K562 (cell line): Measurements from ENCODE around the gene MRM3. TPM values are rescaled to one million over a fixed set of nuclear protein-coding genes. Genes with fewer than 3 reads are reported as not detected.

Experiments used
- ATAC-seq: fragments of 200-7000 bp; cut with Tn5 transposase; 3 replicates; pipeline ENCODE4 v1.9.1; 2020; ENCODE audit warnings: moderate library complexity
- BruUV-seq: library from RNA; stranded (reverse); fragments of 400-500 nt; replicated peaks from 2 replicates; lab custom pipeline; 2021; lab: Mats Ljungman, UMichigan
- CTCF ChIA-PET: fragments of 300-600 bp; formaldehyde crosslinking; extraction: SDS; loops from one replicate; lab custom pipeline; 2021; ENCODE audit warnings: low intra/inter-chr PET ratio; lab: Yijun Ruan, JAX
- POLR2A ChIA-PET: fragments of 300-600, 350-650 bp; sonication (Branson Sonifier 250); formaldehyde crosslinking; extraction: SDS; loops from one replicate; lab custom pipeline; 2021; ENCODE audit warnings: antibody characterized with exemption, inconsistent platforms; lab: Yijun Ruan, JAX
- DNase-seq, 4 experiments: peaks; one replicate each; pipeline versions ENCODE4 v3.0.0 to v3.0.0-alpha.2; 2011 to 2018; ENCODE audit warnings: low spot score in 3 of 4, mixed read lengths in 3 of 4; ENCODE audit errors: extremely low read depth in 1 of 4
- FAIRE-seq: peaks from 2 replicates; lab custom pipeline; 2011; peaks lifted over from hg19 to GRCh38; lab: Jason Lieb, UNC
- H2AFZ ChIP-seq: 2 replicates; pipeline ENCODE4 v1.6.0; 2011; ENCODE audit warnings: low read depth, low read length, control low read depth, inconsistent platforms
- H3K27ac ChIP-seq: fragments of 200-600 bp; 3 replicates; pipeline ENCODE4 v1.8.0; 2011; ENCODE audit warnings: low read depth, mild to moderate bottlenecking, control low read depth, inconsistent platforms, low read length, moderate library complexity, mixed read lengths; ENCODE audit errors: extremely low read depth
- H3K27me3 ChIP-seq, 2 experiments: fragments of 300-600 bp in 1 of 2; 2 replicates in 1 of 2; 3 replicates in 1 of 2; pipeline versions ENCODE4 v1.6.0 to v1.8.0; 2011; ENCODE audit warnings: inconsistent platforms in 2 of 2, low read length in 2 of 2, mild to moderate bottlenecking in 1 of 2, mixed read lengths in 1 of 2, moderate library complexity in 1 of 2; ENCODE audit not compliant: control insufficient read depth in 2 of 2, insufficient read depth in 2 of 2
- H3K36me3 ChIP-seq: fragments of 300-600 bp; 3 replicates; pipeline ENCODE4 v1.8.0; 2011; ENCODE audit warnings: mild to moderate bottlenecking, low read length, inconsistent platforms; ENCODE audit not compliant: control insufficient read depth, insufficient read depth
- H3K4me1 ChIP-seq, 2 experiments: fragments of 200-600 bp in 1 of 2; replicated peaks in 1 of 2; 2 replicates in 1 of 2; 3 replicates in 1 of 2; pipeline versions ENCODE4 v1.5.1 to v1.8.0; 2011; ENCODE audit warnings: inconsistent platforms in 2 of 2, low read length in 2 of 2, mild to moderate bottlenecking in 1 of 2, mixed read lengths in 1 of 2, moderate library complexity in 1 of 2; ENCODE audit not compliant: control insufficient read depth in 2 of 2, insufficient read depth in 2 of 2
- H3K4me2 ChIP-seq: 2 replicates; pipeline ENCODE4 v1.6.1; 2011; ENCODE audit warnings: low read length, control low read depth, inconsistent platforms, mixed read lengths; ENCODE audit not compliant: insufficient read depth
- H3K4me3 ChIP-seq: fragments of 200-600 bp; sonication (generic), shearing (Covaris generic); 2 replicates; pipeline ENCODE4 v1.5.1; 2016; ENCODE audit warnings: control low read depth, inconsistent platforms
- H3K79me2 ChIP-seq: fragments of 200-600 bp; 3 replicates; pipeline ENCODE4 v1.8.0; 2011; ENCODE audit warnings: low read length, inconsistent platforms; ENCODE audit not compliant: control insufficient read depth, insufficient read depth
- H3K9ac ChIP-seq, 2 experiments: 2 replicates each; pipeline versions ENCODE4 v1.6.0 to v1.6.1; 2011; ENCODE audit warnings: low read depth in 2 of 2, low read length in 2 of 2, control low read depth in 1 of 2, inconsistent platforms in 1 of 2, mild to moderate bottlenecking in 1 of 2, mixed read lengths in 1 of 2; ENCODE audit not compliant: insufficient read depth in 1 of 2
- H3K9me1 ChIP-seq: one replicate; pipeline ENCODE4 v1.6.0; 2011; ENCODE audit warnings: inconsistent platforms, mild to moderate bottlenecking, low read length, moderate library complexity; ENCODE audit not compliant: control insufficient read depth, insufficient read depth
- H3K9me3 ChIP-seq: replicated peaks from 2 replicates; pipeline ENCODE4 v1.5.1; 2011; ENCODE audit warnings: low read depth, low read length, inconsistent platforms; ENCODE audit not compliant: control insufficient read depth, insufficient read depth
- H4K20me1 ChIP-seq: replicated peaks from 2 replicates; pipeline ENCODE4 v1.6.1; 2011; ENCODE audit warnings: low read length, inconsistent platforms, mixed read lengths; ENCODE audit not compliant: control insufficient read depth, insufficient read depth
- HMGXB4 ChIP-seq: sonication (generic); formaldehyde crosslinking; IDR thresholded peaks from 2 replicates; pipeline ENCODE4 v1.8.1; 2023; ENCODE audit warnings: mild to moderate bottlenecking, missing genetic modification reagents
- MXI1 ChIP-seq: IDR thresholded peaks from 2 replicates; pipeline ENCODE4 v1.6.1; 2011; ENCODE audit warnings: low read depth, mild to moderate bottlenecking, improper control_type of control experiment, low read length
- RBFOX2 ChIP-seq: fragments of 200-400 bp; formaldehyde crosslinking; IDR thresholded peaks from 2 replicates; pipeline ENCODE4 v1.6.1; 2017; ENCODE audit warnings: low read depth, mild to moderate bottlenecking, low read length, moderate library complexity
- TEAD1 ChIP-seq, 2 experiments: fragments of 450-650 bp in 1 of 2; sonication (generic) in 1 of 2; formaldehyde crosslinking; IDR thresholded peaks; 2 replicates each; pipeline versions ENCODE4 v1.4.0 to v1.8.0; 2020 to 2022; ENCODE audit warnings: mild to moderate bottlenecking in 2 of 2, missing genetic modification reagents in 1 of 2
- ZNF507 ChIP-seq: conservative IDR thresholded peaks from 2 replicates; pipeline ENCODE4 v1.6.1; 2017; ENCODE audit warnings: missing genetic modification characterization, missing compliant biosample characterization
- WGBS: fragments of 100-300 bp; shearing (Covaris generic); methylation state at CpG from one replicate; pipeline ENCODE4 v1.1.6; 2016; ENCODE audit warnings: low coverage, mixed read lengths; ENCODE audit not compliant: insufficient coverage; ENCODE audit errors: missing lambda C conversion rate; 5-methylcytosine and 5-hydroxymethylcytosine counted together
- in situ Hi-C: fragments of 300-500 bp; cut with MboI; formaldehyde crosslinking; loops from 4 replicates; pipeline ENCODE4 v1.15.0; 2018; ENCODE audit warnings: inconsistent platforms, mixed read lengths
- intact Hi-C: fragments of 100-400 bp; cut with micrococcal nuclease; formaldehyde crosslinking; loops from 2 replicates; pipeline ENCODE4 v1.14.2; 2022
- polyA plus RNA-seq, 8 experiments: library from polyadenylated mRNA; depleted of rRNA in 4 of 8; stranded (reverse) in 5 of 8; unstranded in 3 of 8; fragments of >200 nt; fragmentation: Nextera tagmentation in 2 of 8; fragmentation: Illumina TruSeq in 1 of 8; extraction: Ambion mirVana in 2 of 8; extraction: Trizol in 1 of 8; gene quantifications; 2 replicates each; pipeline versions ENCODE4 v1.2.1 to v1.2.3, GENCODE V29; 2011 to 2014; ENCODE audit warnings: inconsistent platforms in 1 of 8, missing spikeins in 1 of 8
- total RNA-seq, 7 experiments: library from RNA; depleted of rRNA in 6 of 7; stranded (reverse); fragments of >200 nt in 6 of 7; fragmentation: Illumina TruSeq in 2 of 7; extraction: Trizol in 2 of 7; gene quantifications; 2 replicates each; pipeline versions ENCODE4 v1.2.1 to v1.2.3, GENCODE V29; 2011 to 2021; ENCODE audit warnings: low replicate concordance in 1 of 7

The MRM3 gene
- total and polyA plus RNA-seq, 9 of the 15 experiments (the other 6 are each of a cell fraction or from before 2014, with no cell fraction given): 2.4 to 24.8 (median 18.3) TPM

GRCh38 chr17:745406-745805 is 36.7 kb upstream of the MRM3 start:
- WGBS: 94% methylated on average over 3 of the region's 11 CpGs
- DNase-seq (no peak), ATAC-seq (no peak), FAIRE-seq (no peak)
- H2AFZ ChIP-seq: no peak overlapping the region
- no peak overlapping the region for H3K4me2 ChIP-seq
- peaks cover under 1 to 4% of the 10 kb centered on the region in 2 experiments; a peak in 1 of 5 replicates for H3K4me1 ChIP-seq
- H3K79me2 ChIP-seq: peaks cover 48% of the 10 kb centered on the region
- H3K36me3 ChIP-seq: peaks cover 92% of the 10 kb centered on the region
- POLR2A ChIA-PET: interaction anchor here (0.7 to 1.9 kb wide), 5 partner anchors 10 to 69 kb away, joined by 3 to 7 read pairs (median 4); no protein-coding TSS in a partner anchor
- intact Hi-C loops (no loop called here), in situ Hi-C loops (no loop called here)
- BruUV-seq: no TSS peak
- no peak overlapping the region for H3K9ac ChIP-seq
- H3K27me3 ChIP-seq: no peaks in the 10 kb centered on the region
- no peak overlapping the region for H3K4me3 ChIP-seq
- no peaks in the 10 kb centered on the region for H3K9me1 ChIP-seq
- H3K9me3 ChIP-seq: no peaks in the 10 kb centered on the region
- no peak overlapping the region for H3K27ac ChIP-seq
- no peak for TF ChIP-seq MXI1
- TF ChIP-seq RBFOX2: 0 out of 2 replicates have a peak, but pooled peaks have one; percentile 27
- H4K20me1 ChIP-seq: peaks cover 15% of the 10 kb centered on the region
- CTCF ChIA-PET: no interaction called here

GRCh38 chr17:746181-746580 is 36.0 kb upstream of the MRM3 start:
- Histone ChIP-seq H3K27ac (no peak overlapping the region), H3K9me3 (no peaks in the 10 kb centered on the region), H3K79me2 (peaks cover 55% of the 10 kb centered on the region), H2AFZ (no peak overlapping the region), H3K9me1 (no peaks in the 10 kb centered on the region), H3K9ac (no peak overlapping the region), H3K36me3 (peaks cover 85% of the 10 kb centered on the region), H3K4me3 (no peak overlapping the region), H3K4me1 (peaks cover 4% of the 10 kb centered on the region in 2 experiments; a peak in 1 of 5 replicates), H3K4me2 (no peak overlapping the region), H3K27me3 (no peaks in the 10 kb centered on the region), H4K20me1 (peaks cover 23% of the 10 kb centered on the region)
- 93% methylated on average over 5 of the region's 9 CpGs for WGBS
- POLR2A ChIA-PET: interaction anchor here (0.6 to 1.9 kb wide), 9 partner anchors 9 to 1520 kb away, joined by 3 to 7 read pairs (median 4); partner anchors contain the start of gene VPS53
- in situ Hi-C loops (no loop called here), intact Hi-C loops (no loop called here)
- BruUV-seq: no TSS peak
- CTCF ChIA-PET: no interaction called here
- TF ChIP-seq ZNF507 (tag) (no peak), TEAD1 (CRISPR knock-in tag; IDR thresholded peaks at IDR 0.05) (no peak), HMGXB4 (no peak)
- DNase-seq (no peak), FAIRE-seq (no peak), ATAC-seq (no peak)
